IMR-90 (cell line): ENCODE measurements around the gene FOXK2. TPM values are rescaled to one million over a fixed set of nuclear protein-coding genes. Genes with fewer than 3 reads are reported as not detected.

ENCODE experiments used
- ATAC-seq: fragments of 200-7000 bp; cut with Tn5 transposase; 2 replicates; pipeline ENCODE4 v1.9.1; 2020; ENCODE audit warnings: low read depth, mild to moderate bottlenecking, moderate library complexity
- BruUV-seq: library from RNA; stranded (reverse); fragments of 400-500 nt; replicated peaks from 2 replicates; lab custom pipeline; 2021; lab: Mats Ljungman, UMichigan
- CTCF ChIA-PET: fragments of 300-600 bp; formaldehyde crosslinking; extraction: SDS; loops from one replicate; lab custom pipeline; 2021; ENCODE audit warnings: antibody characterized with exemption; lab: Yijun Ruan, JAX
- POLR2A ChIA-PET: fragments of 300-600 bp; sonication (Branson Sonifier 250); formaldehyde crosslinking; loops from one replicate; lab custom pipeline; 2022; ENCODE audit warnings: antibody characterized with exemption; ENCODE audit not compliant: unreplicated experiment; lab: Charles Lee
- DNase-seq: peaks from one replicate; pipeline ENCODE4 v3.0.0; 2013
- H2AFZ ChIP-seq: replicated peaks from 2 replicates; pipeline ENCODE3; 2013; ENCODE audit warnings: low read length, mild to moderate bottlenecking; ENCODE audit not compliant: poor library complexity
- H2AK5ac ChIP-seq: 2 replicates; pipeline ENCODE4 v1.6.1; 2013; ENCODE audit warnings: low read depth, low read length, inconsistent platforms
- H2AK9ac ChIP-seq: replicated peaks from 2 replicates; pipeline ENCODE3; 2013; ENCODE audit warnings: mild to moderate bottlenecking, low read depth, low read length, moderate library complexity; ENCODE audit not compliant: poor library complexity
- H2BK120ac ChIP-seq: 2 replicates; pipeline ENCODE4 v1.6.1; 2013; ENCODE audit warnings: low read depth, low read length, inconsistent platforms
- H2BK15ac ChIP-seq: 3 replicates; pipeline ENCODE4 v1.6.1; 2013; ENCODE audit warnings: low read depth, low read length, inconsistent platforms
- H2BK20ac ChIP-seq: 2 replicates; pipeline ENCODE4 v1.6.1; 2013; ENCODE audit warnings: low read depth, mild to moderate bottlenecking, inconsistent platforms, low read length, moderate library complexity
- H2BK5ac ChIP-seq: 2 replicates; pipeline ENCODE4 v1.6.1; 2013; ENCODE audit warnings: mild to moderate bottlenecking, low read depth, low read length, inconsistent platforms; ENCODE audit not compliant: poor library complexity, severe bottlenecking
- H3K14ac ChIP-seq: replicated peaks from 2 replicates; pipeline ENCODE4 v1.6.1; 2013; ENCODE audit warnings: low read depth, low read length, inconsistent platforms
- H3K18ac ChIP-seq: 2 replicates; pipeline ENCODE4 v1.6.1; 2013; ENCODE audit warnings: low read depth, low read length, control low read depth
- H3K23ac ChIP-seq: 2 replicates; pipeline ENCODE4 v1.6.1; 2013; ENCODE audit warnings: low read depth, low read length, inconsistent platforms
- H3K27ac ChIP-seq: 2 replicates; pipeline ENCODE4 v1.5.1; 2013; ENCODE audit warnings: mild to moderate bottlenecking, control low read depth, low read length; ENCODE audit not compliant: insufficient read depth
- H3K27me3 ChIP-seq: 2 replicates; pipeline ENCODE4 v1.6.1; 2013; ENCODE audit warnings: low read length; ENCODE audit not compliant: control insufficient read depth, insufficient read depth
- H3K36me3 ChIP-seq: 2 replicates; pipeline ENCODE4 v1.6.1; 2013; ENCODE audit warnings: low read length, mixed read lengths; ENCODE audit not compliant: control insufficient read depth, insufficient read depth
- H3K4ac ChIP-seq: 2 replicates; pipeline ENCODE4 v1.6.1; 2013; ENCODE audit warnings: low read depth, low read length, inconsistent platforms
- H3K4me1 ChIP-seq: 2 replicates; pipeline ENCODE4 v1.6.1; 2013; ENCODE audit warnings: low read length, mixed read lengths; ENCODE audit not compliant: control insufficient read depth, insufficient read depth
- H3K4me2 ChIP-seq: 2 replicates; pipeline ENCODE4 v1.6.1; 2013; ENCODE audit warnings: low read depth, mild to moderate bottlenecking, control low read depth, low read length, moderate library complexity
- H3K4me3 ChIP-seq: 2 replicates; pipeline ENCODE4 v1.5.1; 2013; ENCODE audit warnings: low read depth, mild to moderate bottlenecking, control low read depth, low read length, moderate library complexity; ENCODE audit not compliant: insufficient read depth
- H3K56ac ChIP-seq: 2 replicates; pipeline ENCODE4 v1.6.1; 2013; ENCODE audit warnings: low read length, inconsistent platforms; ENCODE audit not compliant: insufficient read depth; ENCODE audit errors: extremely low read depth
- H3K79me1 ChIP-seq, 2 experiments: 2 replicates each; pipeline ENCODE4 v1.6.1; 2013; ENCODE audit warnings: low read length in 2 of 2, inconsistent platforms in 1 of 2, low read depth in 1 of 2
- H3K9ac ChIP-seq: 2 replicates; pipeline ENCODE4 v1.6.1; 2013; ENCODE audit warnings: low read depth, low read length, control low read depth
- H3K9me1 ChIP-seq: 2 replicates; pipeline ENCODE4 v1.6.1; 2013; ENCODE audit warnings: low read length, inconsistent platforms; ENCODE audit not compliant: insufficient read depth
- H3K9me3 ChIP-seq: 2 replicates; pipeline ENCODE4 v1.6.1; 2013; ENCODE audit warnings: low read length; ENCODE audit not compliant: control insufficient read depth, insufficient read depth
- H4K20me1 ChIP-seq: 2 replicates; pipeline ENCODE4 v1.6.1; 2013; ENCODE audit warnings: low read length, inconsistent platforms; ENCODE audit not compliant: insufficient read depth
- H4K5ac ChIP-seq: 2 replicates; pipeline ENCODE4 v1.6.1; 2013; ENCODE audit warnings: mild to moderate bottlenecking, low read depth, low read length, control low read depth
- H4K8ac ChIP-seq, 2 experiments: 2 replicates each; pipeline ENCODE4 v1.6.1; 2013; ENCODE audit warnings: low read depth in 2 of 2, low read length in 2 of 2, control low read depth in 1 of 2, inconsistent platforms in 1 of 2
- H4K91ac ChIP-seq: 2 replicates; pipeline ENCODE4 v1.6.1; 2013; ENCODE audit warnings: low read depth, low read length, inconsistent platforms; ENCODE audit not compliant: insufficient read depth
- BHLHE40 ChIP-seq: fragments of 150-350 bp; IDR thresholded peaks from 2 replicates; pipeline ENCODE4 v1.6.1; 2016; ENCODE audit warnings: mild to moderate bottlenecking, low read depth, low read length
- CEBPB ChIP-seq: IDR thresholded peaks from 2 replicates; pipeline ENCODE4 v1.6.1; 2012; ENCODE audit warnings: low read depth, low read length, improper control_type of control experiment
- CHD1 ChIP-seq: IDR thresholded peaks from 2 replicates; pipeline ENCODE4 v1.6.1; 2012; ENCODE audit warnings: low read depth, low read length, improper control_type of control experiment
- FOS ChIP-seq: fragments of 150-350 bp; IDR thresholded peaks from 2 replicates; pipeline ENCODE4 v1.6.1; 2016; ENCODE audit warnings: low read depth, low read length
- MAFK ChIP-seq: IDR thresholded peaks from 2 replicates; pipeline ENCODE4 v1.6.1; 2012; ENCODE audit warnings: low read depth, low read length, improper control_type of control experiment
- MAZ ChIP-seq: IDR thresholded peaks from 2 replicates; pipeline ENCODE4 v1.6.1; 2012; ENCODE audit warnings: low read depth, mild to moderate bottlenecking, low read length, improper control_type of control experiment, moderate library complexity, borderline replicate concordance
- MXI1 ChIP-seq: IDR thresholded peaks from 2 replicates; pipeline ENCODE4 v1.6.1; 2012; ENCODE audit warnings: low read depth, mild to moderate bottlenecking, low read length, moderate library complexity, borderline replicate concordance
- NFE2L2 ChIP-seq: fragments of 150-350 bp; IDR thresholded peaks from 2 replicates; pipeline ENCODE4 v1.6.1; 2016; ENCODE audit warnings: low read depth, mild to moderate bottlenecking, low read length
- POLR2A ChIP-seq: IDR thresholded peaks from 2 replicates; pipeline ENCODE4 v1.6.1; 2012; ENCODE audit warnings: mild to moderate bottlenecking, low read depth, low read length
- RAD21 ChIP-seq: IDR thresholded peaks from 2 replicates; pipeline ENCODE4 v1.6.1; 2012; ENCODE audit warnings: low read length, improper control_type of control experiment
- RCOR1 ChIP-seq: IDR thresholded peaks from 2 replicates; pipeline ENCODE4 v1.6.1; 2012; ENCODE audit warnings: mild to moderate bottlenecking, low read length, improper control_type of control experiment; ENCODE audit not compliant: insufficient replicate concordance
- RFX5 ChIP-seq: IDR thresholded peaks from 2 replicates; pipeline ENCODE4 v1.8.0; 2012; ENCODE audit warnings: low read depth, mild to moderate bottlenecking, low read length, moderate library complexity
- SMC3 ChIP-seq: fragments of 150-350 bp; IDR thresholded peaks from 2 replicates; pipeline ENCODE4 v1.6.1; 2016; ENCODE audit warnings: low read depth, mild to moderate bottlenecking, antibody characterized with exemption, low read length, moderate library complexity
- WGBS, 2 experiments: methylation state at CpG; one replicate each; pipeline versions ENCODE4 v1.1.5 to v1.1.7; 2013; ENCODE audit warnings: missing lambda C conversion rate in 2 of 2; ENCODE audit not compliant: insufficient read length in 1 of 2; ENCODE audit errors: extremely low coverage in 2 of 2; 5-methylcytosine and 5-hydroxymethylcytosine counted together
- dilution Hi-C: fragments of 300-500 bp; cut with HindIII; formaldehyde crosslinking; loops from one replicate; pipeline ENCODE4 v1.14.3; 2018; ENCODE audit warnings: low sequenced_read_pairs; ENCODE audit not compliant: unreplicated experiment
- in situ Hi-C: fragments of 300-500 bp; cut with MboI; formaldehyde crosslinking; loops from 3 replicates; pipeline ENCODE4 v1.14.3; 2019; ENCODE audit warnings: low sequenced_read_pairs, inconsistent platforms, mixed read lengths
- intact Hi-C: fragments of 100-400 bp; cut with micrococcal nuclease; formaldehyde crosslinking; loops from 2 replicates; pipeline ENCODE4 v1.10.0; 2022
- polyA plus RNA-seq, 3 experiments: library from polyadenylated mRNA; depleted of rRNA; stranded (reverse); fragments of >200 nt; gene quantifications; 2 replicates each; pipeline ENCODE4 v1.2.3, GENCODE V29; 2012; ENCODE audit warnings: low replicate concordance in 1 of 3
- total RNA-seq: library from RNA; depleted of rRNA; stranded (reverse); fragments of >200 nt; gene quantifications from 2 replicates; pipeline ENCODE4 v1.2.3, GENCODE V29; 2012
- TF ChIP-seq, protein P1 (sequence below): conservative IDR thresholded peaks from 2 replicates; pipeline ENCODE4 v1.5.1; 2012; ENCODE audit warnings: mild to moderate bottlenecking, low read depth, low read length, improper control_type of control experiment
- TF ChIP-seq, protein P2 (sequence below): fragments of 150-350 bp; IDR thresholded peaks from 2 replicates; pipeline ENCODE4 v1.6.1; 2017; ENCODE audit warnings: mild to moderate bottlenecking, antibody characterized with exemption, low read length, low read depth
- TF ChIP-seq, protein P3 (sequence below): fragments of 150-350 bp; IDR thresholded peaks from 2 replicates; pipeline ENCODE4 v1.6.1; 2016; ENCODE audit warnings: low read depth, mild to moderate bottlenecking, low read length, moderate library complexity, borderline replicate concordance

FOXK2 gene
- total and polyA plus RNA-seq, 2 of the 4 experiments (the other 2 are of a cell fraction), result 12.5 to 20.0 TPM

DNA sequence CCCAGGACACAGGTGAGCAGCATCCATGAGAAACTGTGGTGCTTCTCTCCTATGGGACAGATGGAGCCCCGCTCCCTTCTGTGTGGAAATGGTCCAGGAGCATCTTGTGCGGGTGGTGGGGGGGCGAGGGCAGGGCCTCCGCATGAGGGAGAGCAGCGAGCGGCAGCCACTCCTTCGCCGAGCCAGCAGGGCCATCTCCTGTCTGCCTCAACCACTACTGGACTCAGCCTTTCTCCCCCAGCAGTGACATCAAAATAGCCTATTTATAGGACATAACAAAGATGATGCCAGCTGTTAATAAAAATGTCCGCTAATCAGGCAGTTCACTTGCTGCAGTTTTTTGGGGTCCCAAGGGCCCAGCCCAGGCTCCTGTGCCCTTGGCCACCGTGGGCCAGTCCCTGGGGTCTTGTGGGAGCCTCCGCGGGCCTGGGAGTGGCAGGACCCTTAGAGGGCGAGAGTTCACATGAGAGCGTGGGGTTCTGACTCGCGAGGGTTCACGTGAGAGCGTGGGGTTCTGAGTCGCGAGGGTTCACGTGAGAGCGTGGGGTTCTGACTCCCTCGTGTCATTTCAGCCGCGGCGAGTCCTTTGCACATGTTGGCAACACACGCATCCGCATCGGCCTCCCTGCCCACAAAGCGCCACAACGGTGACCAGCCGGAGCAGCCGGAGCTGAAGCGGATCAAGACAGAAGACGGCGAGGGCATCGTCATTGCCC is 81.4 kb downstream of the FOXK2 start:
- Histone ChIP-seq H2AK5ac (no peak overlapping the region), H3K27me3 (no peaks in the 10 kb centered on the region), H4K5ac (no peak overlapping the region), H4K20me1 (peaks cover 12% of the 10 kb centered on the region), H3K27ac (no peak overlapping the region), H3K9me3 (no peaks in the 10 kb centered on the region), H2AFZ (no peak overlapping the region), H3K9ac (no peak overlapping the region), H2AK9ac (no peak overlapping the region), H4K8ac (no peak overlapping the region), H2BK20ac (no peak overlapping the region), H3K9me1 (peaks cover 11% of the 10 kb centered on the region), H3K23ac (no peak overlapping the region), H3K36me3 (peaks cover 79% of the 10 kb centered on the region), H2BK15ac (no peak overlapping the region), H3K4ac (no peak overlapping the region), H3K18ac (no peak overlapping the region), H3K4me3 (no peak overlapping the region), H3K56ac (no peak overlapping the region), H2BK5ac (no peak overlapping the region), H4K91ac (no peak overlapping the region), H3K79me1 (peaks cover 19 to 87% of the 10 kb centered on the region in 2 experiments), H2BK120ac (no peak overlapping the region), H3K4me1 (peaks cover 7% of the 10 kb centered on the region), H3K4me2 (no peak overlapping the region), H3K14ac (no peak overlapping the region)
- DNase-seq (no peak), ATAC-seq (no peak)
- no peak for TF ChIP-seq FOS
- no peak for TF ChIP-seq RAD21
- TF ChIP-seq BHLHE40, result no peak
- TF ChIP-seq RCOR1, result no peak
- no peak for TF ChIP-seq NFE2L2
- no peak for TF ChIP-seq MXI1
- no peak for TF ChIP-seq MAFK
- TF ChIP-seq, protein P1, sequence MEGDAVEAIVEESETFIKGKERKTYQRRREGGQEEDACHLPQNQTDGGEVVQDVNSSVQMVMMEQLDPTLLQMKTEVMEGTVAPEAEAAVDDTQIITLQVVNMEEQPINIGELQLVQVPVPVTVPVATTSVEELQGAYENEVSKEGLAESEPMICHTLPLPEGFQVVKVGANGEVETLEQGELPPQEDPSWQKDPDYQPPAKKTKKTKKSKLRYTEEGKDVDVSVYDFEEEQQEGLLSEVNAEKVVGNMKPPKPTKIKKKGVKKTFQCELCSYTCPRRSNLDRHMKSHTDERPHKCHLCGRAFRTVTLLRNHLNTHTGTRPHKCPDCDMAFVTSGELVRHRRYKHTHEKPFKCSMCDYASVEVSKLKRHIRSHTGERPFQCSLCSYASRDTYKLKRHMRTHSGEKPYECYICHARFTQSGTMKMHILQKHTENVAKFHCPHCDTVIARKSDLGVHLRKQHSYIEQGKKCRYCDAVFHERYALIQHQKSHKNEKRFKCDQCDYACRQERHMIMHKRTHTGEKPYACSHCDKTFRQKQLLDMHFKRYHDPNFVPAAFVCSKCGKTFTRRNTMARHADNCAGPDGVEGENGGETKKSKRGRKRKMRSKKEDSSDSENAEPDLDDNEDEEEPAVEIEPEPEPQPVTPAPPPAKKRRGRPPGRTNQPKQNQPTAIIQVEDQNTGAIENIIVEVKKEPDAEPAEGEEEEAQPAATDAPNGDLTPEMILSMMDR, result no peak
- no peak for TF ChIP-seq CHD1
- TF ChIP-seq, protein P2, sequence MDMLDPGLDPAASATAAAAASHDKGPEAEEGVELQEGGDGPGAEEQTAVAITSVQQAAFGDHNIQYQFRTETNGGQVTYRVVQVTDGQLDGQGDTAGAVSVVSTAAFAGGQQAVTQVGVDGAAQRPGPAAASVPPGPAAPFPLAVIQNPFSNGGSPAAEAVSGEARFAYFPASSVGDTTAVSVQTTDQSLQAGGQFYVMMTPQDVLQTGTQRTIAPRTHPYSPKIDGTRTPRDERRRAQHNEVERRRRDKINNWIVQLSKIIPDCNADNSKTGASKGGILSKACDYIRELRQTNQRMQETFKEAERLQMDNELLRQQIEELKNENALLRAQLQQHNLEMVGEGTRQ, result no peak
- TF ChIP-seq, protein P3, sequence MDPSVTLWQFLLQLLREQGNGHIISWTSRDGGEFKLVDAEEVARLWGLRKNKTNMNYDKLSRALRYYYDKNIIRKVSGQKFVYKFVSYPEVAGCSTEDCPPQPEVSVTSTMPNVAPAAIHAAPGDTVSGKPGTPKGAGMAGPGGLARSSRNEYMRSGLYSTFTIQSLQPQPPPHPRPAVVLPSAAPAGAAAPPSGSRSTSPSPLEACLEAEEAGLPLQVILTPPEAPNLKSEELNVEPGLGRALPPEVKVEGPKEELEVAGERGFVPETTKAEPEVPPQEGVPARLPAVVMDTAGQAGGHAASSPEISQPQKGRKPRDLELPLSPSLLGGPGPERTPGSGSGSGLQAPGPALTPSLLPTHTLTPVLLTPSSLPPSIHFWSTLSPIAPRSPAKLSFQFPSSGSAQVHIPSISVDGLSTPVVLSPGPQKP, result no peak
- no peak for TF ChIP-seq MAZ
- TF ChIP-seq CEBPB, result no peak
- TF ChIP-seq SMC3, result no peak
- no peak for TF ChIP-seq RFX5
- TF ChIP-seq POLR2A, result no peak
- dilution Hi-C loops (no loop called here), intact Hi-C loops (no loop called here), in situ Hi-C loops (no loop called here)
- ChIA-PET POLR2A (no interaction called here), CTCF (no interaction called here)
- BruUV-seq, result no TSS peak
- 99% methylated on average over 23 of the region's 37 CpGs; no CpG with 5 or more reads in 1 of the 2 experiments for WGBS, 2 experiments
